ENCODE results near the gene RIMKLA. TPM values are rescaled to one million over a fixed set of nuclear protein-coding genes. Genes with fewer than 3 reads are reported as not detected.

The RIMKLA gene
- total RNA-seq, 1 donor from 2014 or later = not detected

DNA sequence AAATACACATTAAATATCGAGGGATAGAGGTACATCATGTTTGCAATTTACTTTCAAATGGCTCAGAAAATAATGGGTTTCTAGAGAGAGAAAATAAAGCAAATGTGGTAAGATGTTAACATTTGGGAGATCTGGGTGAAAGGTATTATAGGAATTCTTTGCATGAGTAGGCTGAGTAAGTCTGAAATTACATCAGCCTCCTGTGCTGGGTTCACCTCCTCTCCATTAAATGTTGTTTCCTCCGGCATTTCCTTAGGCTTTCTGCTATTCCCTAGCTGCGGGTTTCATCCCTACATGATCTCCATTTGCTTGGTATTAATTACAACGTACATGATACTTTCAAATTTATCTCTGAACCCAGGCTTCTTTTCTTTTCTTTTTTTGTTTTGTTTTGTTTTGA is 43.6 kb downstream of the RIMKLA start:
- FAIRE-seq (no peak), DNase-seq (ENCODE audit: low read depth) (no peak)
- peaks cover 1% of the 10 kb centered on the region for H3K27me3 ChIP-seq (ENCODE audit: control insufficient read depth, insufficient read depth, low read length)
- no peaks in the 10 kb centered on the region for H3K36me3 ChIP-seq (ENCODE audit: control insufficient read depth, insufficient read depth, low read length)
- TF ChIP-seq, protein P1, sequence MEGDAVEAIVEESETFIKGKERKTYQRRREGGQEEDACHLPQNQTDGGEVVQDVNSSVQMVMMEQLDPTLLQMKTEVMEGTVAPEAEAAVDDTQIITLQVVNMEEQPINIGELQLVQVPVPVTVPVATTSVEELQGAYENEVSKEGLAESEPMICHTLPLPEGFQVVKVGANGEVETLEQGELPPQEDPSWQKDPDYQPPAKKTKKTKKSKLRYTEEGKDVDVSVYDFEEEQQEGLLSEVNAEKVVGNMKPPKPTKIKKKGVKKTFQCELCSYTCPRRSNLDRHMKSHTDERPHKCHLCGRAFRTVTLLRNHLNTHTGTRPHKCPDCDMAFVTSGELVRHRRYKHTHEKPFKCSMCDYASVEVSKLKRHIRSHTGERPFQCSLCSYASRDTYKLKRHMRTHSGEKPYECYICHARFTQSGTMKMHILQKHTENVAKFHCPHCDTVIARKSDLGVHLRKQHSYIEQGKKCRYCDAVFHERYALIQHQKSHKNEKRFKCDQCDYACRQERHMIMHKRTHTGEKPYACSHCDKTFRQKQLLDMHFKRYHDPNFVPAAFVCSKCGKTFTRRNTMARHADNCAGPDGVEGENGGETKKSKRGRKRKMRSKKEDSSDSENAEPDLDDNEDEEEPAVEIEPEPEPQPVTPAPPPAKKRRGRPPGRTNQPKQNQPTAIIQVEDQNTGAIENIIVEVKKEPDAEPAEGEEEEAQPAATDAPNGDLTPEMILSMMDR (IDR thresholded peaks at IDR 0.05; ENCODE audit: insufficient read depth, low read length, severe bottlenecking) = no peak
- H3K4me3 ChIP-seq (ENCODE audit: low read depth, low read length) = no peak overlapping the region

GRCh38 chr1:42427240-42427639 is 46.6 kb downstream of the RIMKLA start:
- DNase-seq (ENCODE audit: low read depth) (peak; percentile 19), FAIRE-seq (no peak)
- no peak overlapping the region for H3K4me3 ChIP-seq (ENCODE audit: low read depth, low read length)
- no peaks in the 10 kb centered on the region for H3K36me3 ChIP-seq (ENCODE audit: control insufficient read depth, insufficient read depth, low read length)
- H3K27me3 ChIP-seq (ENCODE audit: control insufficient read depth, insufficient read depth, low read length) = no peaks in the 10 kb centered on the region
- TF ChIP-seq, protein P1 (IDR thresholded peaks at IDR 0.05; ENCODE audit: insufficient read depth, low read length, severe bottlenecking) = no peak

GRCh38 chr1:42429603-42430002 is 49.0 kb downstream of the RIMKLA start:
- no peaks in the 10 kb centered on the region for H3K36me3 ChIP-seq (ENCODE audit: control insufficient read depth, insufficient read depth, low read length)
- TF ChIP-seq, protein P1 (IDR thresholded peaks at IDR 0.05; ENCODE audit: insufficient read depth, low read length, severe bottlenecking) = no peak
- no peaks in the 10 kb centered on the region for H3K27me3 ChIP-seq (ENCODE audit: control insufficient read depth, insufficient read depth, low read length)
- DNase-seq (ENCODE audit: low read depth) = no peak
- no peak for FAIRE-seq
- H3K4me3 ChIP-seq (ENCODE audit: low read depth, low read length) = no peak overlapping the region

- Histone ChIP-seq H3K27me3 (ENCODE audit: control insufficient read depth, insufficient read depth, low read length) (no peaks in the 10 kb centered on the region), H3K36me3 (ENCODE audit: control insufficient read depth, insufficient read depth, low read length) (no peaks in the 10 kb centered on the region), H3K4me3 (ENCODE audit: low read depth, low read length) (no peak overlapping the region)
- FAIRE-seq (no peak), DNase-seq (ENCODE audit: low read depth) (peak; percentile 10)
- TF ChIP-seq, protein P1 (IDR thresholded peaks at IDR 0.05; ENCODE audit: insufficient read depth, low read length, severe bottlenecking) = no peak
Measured at GRCh38 chr1:42430286-42431135, 49.9 kb downstream of the RIMKLA start.

GRCh38 chr1:42431514-42431913 is 50.9 kb downstream of the RIMKLA start:
- Histone ChIP-seq H3K27me3 (ENCODE audit: control insufficient read depth, insufficient read depth, low read length) (no peaks in the 10 kb centered on the region), H3K4me3 (ENCODE audit: low read depth, low read length) (no peak overlapping the region), H3K36me3 (ENCODE audit: control insufficient read depth, insufficient read depth, low read length) (no peaks in the 10 kb centered on the region)
- FAIRE-seq = no peak
- TF ChIP-seq, protein P1 (IDR thresholded peaks at IDR 0.05; ENCODE audit: insufficient read depth, low read length, severe bottlenecking) = no peak
- no peak for DNase-seq (ENCODE audit: low read depth)
